IMR-90 (cell line): ENCODE results near the gene POFUT1. TPM values are rescaled to one million over a fixed set of nuclear protein-coding genes. Genes with fewer than 3 reads are reported as not detected.
A peak's percentile ranks its signal among the peaks of the same experiment; 100 is the strongest.

Experiments used
- ATAC-seq: fragments of 200-7000 bp; cut with Tn5 transposase; 2 replicates; pipeline ENCODE4 v1.9.1; 2020; ENCODE audit warnings: low read depth, mild to moderate bottlenecking, moderate library complexity
- BruUV-seq: library from RNA; stranded (reverse); fragments of 400-500 nt; replicated peaks from 2 replicates; lab custom pipeline; 2021; lab: Mats Ljungman, UMichigan
- CTCF ChIA-PET: fragments of 300-600 bp; formaldehyde crosslinking; extraction: SDS; loops from one replicate; lab custom pipeline; 2021; ENCODE audit warnings: antibody characterized with exemption; lab: Yijun Ruan, JAX
- POLR2A ChIA-PET: fragments of 300-600 bp; sonication (Branson Sonifier 250); formaldehyde crosslinking; loops from one replicate; lab custom pipeline; 2022; ENCODE audit warnings: antibody characterized with exemption; ENCODE audit not compliant: unreplicated experiment; lab: Charles Lee
- DNase-seq: peaks from one replicate; pipeline ENCODE4 v3.0.0; 2013
- H2AFZ ChIP-seq: replicated peaks from 2 replicates; pipeline ENCODE3; 2013; ENCODE audit warnings: low read length, mild to moderate bottlenecking; ENCODE audit not compliant: poor library complexity
- H2AK5ac ChIP-seq: 2 replicates; pipeline ENCODE4 v1.6.1; 2013; ENCODE audit warnings: low read depth, low read length, inconsistent platforms
- H2AK9ac ChIP-seq: replicated peaks from 2 replicates; pipeline ENCODE3; 2013; ENCODE audit warnings: mild to moderate bottlenecking, low read depth, low read length, moderate library complexity; ENCODE audit not compliant: poor library complexity
- H2BK120ac ChIP-seq: 2 replicates; pipeline ENCODE4 v1.6.1; 2013; ENCODE audit warnings: low read depth, low read length, inconsistent platforms
- H2BK15ac ChIP-seq: 3 replicates; pipeline ENCODE4 v1.6.1; 2013; ENCODE audit warnings: low read depth, low read length, inconsistent platforms
- H2BK20ac ChIP-seq: 2 replicates; pipeline ENCODE4 v1.6.1; 2013; ENCODE audit warnings: low read depth, mild to moderate bottlenecking, inconsistent platforms, low read length, moderate library complexity
- H2BK5ac ChIP-seq: 2 replicates; pipeline ENCODE4 v1.6.1; 2013; ENCODE audit warnings: mild to moderate bottlenecking, low read depth, low read length, inconsistent platforms; ENCODE audit not compliant: poor library complexity, severe bottlenecking
- H3K14ac ChIP-seq: replicated peaks from 2 replicates; pipeline ENCODE4 v1.6.1; 2013; ENCODE audit warnings: low read depth, low read length, inconsistent platforms
- H3K18ac ChIP-seq: 2 replicates; pipeline ENCODE4 v1.6.1; 2013; ENCODE audit warnings: low read depth, low read length, control low read depth
- H3K23ac ChIP-seq: 2 replicates; pipeline ENCODE4 v1.6.1; 2013; ENCODE audit warnings: low read depth, low read length, inconsistent platforms
- H3K27ac ChIP-seq: 2 replicates; pipeline ENCODE4 v1.5.1; 2013; ENCODE audit warnings: mild to moderate bottlenecking, control low read depth, low read length; ENCODE audit not compliant: insufficient read depth
- H3K27me3 ChIP-seq: 2 replicates; pipeline ENCODE4 v1.6.1; 2013; ENCODE audit warnings: low read length; ENCODE audit not compliant: control insufficient read depth, insufficient read depth
- H3K36me3 ChIP-seq: 2 replicates; pipeline ENCODE4 v1.6.1; 2013; ENCODE audit warnings: low read length, mixed read lengths; ENCODE audit not compliant: control insufficient read depth, insufficient read depth
- H3K4ac ChIP-seq: 2 replicates; pipeline ENCODE4 v1.6.1; 2013; ENCODE audit warnings: low read depth, low read length, inconsistent platforms
- H3K4me1 ChIP-seq: 2 replicates; pipeline ENCODE4 v1.6.1; 2013; ENCODE audit warnings: low read length, mixed read lengths; ENCODE audit not compliant: control insufficient read depth, insufficient read depth
- H3K4me2 ChIP-seq: 2 replicates; pipeline ENCODE4 v1.6.1; 2013; ENCODE audit warnings: low read depth, mild to moderate bottlenecking, control low read depth, low read length, moderate library complexity
- H3K4me3 ChIP-seq: 2 replicates; pipeline ENCODE4 v1.5.1; 2013; ENCODE audit warnings: low read depth, mild to moderate bottlenecking, control low read depth, low read length, moderate library complexity; ENCODE audit not compliant: insufficient read depth
- H3K56ac ChIP-seq: 2 replicates; pipeline ENCODE4 v1.6.1; 2013; ENCODE audit warnings: low read length, inconsistent platforms; ENCODE audit not compliant: insufficient read depth; ENCODE audit errors: extremely low read depth
- H3K79me1 ChIP-seq, 2 experiments: 2 replicates each; pipeline ENCODE4 v1.6.1; 2013; ENCODE audit warnings: low read length in 2 of 2, inconsistent platforms in 1 of 2, low read depth in 1 of 2
- H3K9ac ChIP-seq: 2 replicates; pipeline ENCODE4 v1.6.1; 2013; ENCODE audit warnings: low read depth, low read length, control low read depth
- H3K9me1 ChIP-seq: 2 replicates; pipeline ENCODE4 v1.6.1; 2013; ENCODE audit warnings: low read length, inconsistent platforms; ENCODE audit not compliant: insufficient read depth
- H3K9me3 ChIP-seq: 2 replicates; pipeline ENCODE4 v1.6.1; 2013; ENCODE audit warnings: low read length; ENCODE audit not compliant: control insufficient read depth, insufficient read depth
- H4K20me1 ChIP-seq: 2 replicates; pipeline ENCODE4 v1.6.1; 2013; ENCODE audit warnings: low read length, inconsistent platforms; ENCODE audit not compliant: insufficient read depth
- H4K5ac ChIP-seq: 2 replicates; pipeline ENCODE4 v1.6.1; 2013; ENCODE audit warnings: mild to moderate bottlenecking, low read depth, low read length, control low read depth
- H4K8ac ChIP-seq, 2 experiments: 2 replicates each; pipeline ENCODE4 v1.6.1; 2013; ENCODE audit warnings: low read depth in 2 of 2, low read length in 2 of 2, control low read depth in 1 of 2, inconsistent platforms in 1 of 2
- H4K91ac ChIP-seq: 2 replicates; pipeline ENCODE4 v1.6.1; 2013; ENCODE audit warnings: low read depth, low read length, inconsistent platforms; ENCODE audit not compliant: insufficient read depth
- BHLHE40 ChIP-seq: fragments of 150-350 bp; IDR thresholded peaks from 2 replicates; pipeline ENCODE4 v1.6.1; 2016; ENCODE audit warnings: mild to moderate bottlenecking, low read depth, low read length
- CEBPB ChIP-seq: IDR thresholded peaks from 2 replicates; pipeline ENCODE4 v1.6.1; 2012; ENCODE audit warnings: low read depth, low read length, improper control_type of control experiment
- CHD1 ChIP-seq: IDR thresholded peaks from 2 replicates; pipeline ENCODE4 v1.6.1; 2012; ENCODE audit warnings: low read depth, low read length, improper control_type of control experiment
- CTCF ChIP-seq: conservative IDR thresholded peaks from 2 replicates; pipeline ENCODE4 v1.5.1; 2012; ENCODE audit warnings: mild to moderate bottlenecking, low read depth, low read length, improper control_type of control experiment
- FOS ChIP-seq: fragments of 150-350 bp; IDR thresholded peaks from 2 replicates; pipeline ENCODE4 v1.6.1; 2016; ENCODE audit warnings: low read depth, low read length
- MAFK ChIP-seq: IDR thresholded peaks from 2 replicates; pipeline ENCODE4 v1.6.1; 2012; ENCODE audit warnings: low read depth, low read length, improper control_type of control experiment
- MAZ ChIP-seq: IDR thresholded peaks from 2 replicates; pipeline ENCODE4 v1.6.1; 2012; ENCODE audit warnings: low read depth, mild to moderate bottlenecking, low read length, improper control_type of control experiment, moderate library complexity, borderline replicate concordance
- MXI1 ChIP-seq: IDR thresholded peaks from 2 replicates; pipeline ENCODE4 v1.6.1; 2012; ENCODE audit warnings: low read depth, mild to moderate bottlenecking, low read length, moderate library complexity, borderline replicate concordance
- NFE2L2 ChIP-seq: fragments of 150-350 bp; IDR thresholded peaks from 2 replicates; pipeline ENCODE4 v1.6.1; 2016; ENCODE audit warnings: low read depth, mild to moderate bottlenecking, low read length
- POLR2A ChIP-seq: IDR thresholded peaks from 2 replicates; pipeline ENCODE4 v1.6.1; 2012; ENCODE audit warnings: mild to moderate bottlenecking, low read depth, low read length
- RAD21 ChIP-seq: IDR thresholded peaks from 2 replicates; pipeline ENCODE4 v1.6.1; 2012; ENCODE audit warnings: low read length, improper control_type of control experiment
- RFX5 ChIP-seq: IDR thresholded peaks from 2 replicates; pipeline ENCODE4 v1.8.0; 2012; ENCODE audit warnings: low read depth, mild to moderate bottlenecking, low read length, moderate library complexity
- SMC3 ChIP-seq: fragments of 150-350 bp; IDR thresholded peaks from 2 replicates; pipeline ENCODE4 v1.6.1; 2016; ENCODE audit warnings: low read depth, mild to moderate bottlenecking, antibody characterized with exemption, low read length, moderate library complexity
- USF2 ChIP-seq: fragments of 150-350 bp; IDR thresholded peaks from 2 replicates; pipeline ENCODE4 v1.6.1; 2017; ENCODE audit warnings: mild to moderate bottlenecking, antibody characterized with exemption, low read length, low read depth
- WGBS, 2 experiments: methylation state at CpG; one replicate each; pipeline versions ENCODE4 v1.1.5 to v1.1.7; 2013; ENCODE audit warnings: missing lambda C conversion rate in 2 of 2; ENCODE audit not compliant: insufficient read length in 1 of 2; ENCODE audit errors: extremely low coverage in 2 of 2; 5-methylcytosine and 5-hydroxymethylcytosine counted together
- dilution Hi-C: fragments of 300-500 bp; cut with HindIII; formaldehyde crosslinking; loops from one replicate; pipeline ENCODE4 v1.14.3; 2018; ENCODE audit warnings: low sequenced_read_pairs; ENCODE audit not compliant: unreplicated experiment
- in situ Hi-C: fragments of 300-500 bp; cut with MboI; formaldehyde crosslinking; loops from 3 replicates; pipeline ENCODE4 v1.14.3; 2019; ENCODE audit warnings: low sequenced_read_pairs, inconsistent platforms, mixed read lengths
- intact Hi-C: fragments of 100-400 bp; cut with micrococcal nuclease; formaldehyde crosslinking; loops from 2 replicates; pipeline ENCODE4 v1.10.0; 2022
- polyA plus RNA-seq, 3 experiments: library from polyadenylated mRNA; depleted of rRNA; stranded (reverse); fragments of >200 nt; gene quantifications; 2 replicates each; pipeline ENCODE4 v1.2.3, GENCODE V29; 2012; ENCODE audit warnings: low replicate concordance in 1 of 3
- total RNA-seq: library from RNA; depleted of rRNA; stranded (reverse); fragments of >200 nt; gene quantifications from 2 replicates; pipeline ENCODE4 v1.2.3, GENCODE V29; 2012

POFUT1 gene
- total and polyA plus RNA-seq, 2 of the 4 experiments (the other 2 are of a cell fraction) = 25.5 to 41.1 TPM

- TF ChIP-seq CHD1 (no peak), SMC3 (no peak), RFX5 (no peak), POLR2A (peak; percentile 80), FOS (no peak), MAZ (peak; percentile 55; the same call in 1 of the 2 replicates)
These were observed at the start of gene POFUT1, which contains the start of gene PLAGL2 (continued) for GRCh38 chr20:32207626-32208498.

GRCh38 chr20:32158351-32158750 lies 49.3 kb upstream of the POFUT1 start:
- intact Hi-C loops (no loop called here), in situ Hi-C loops (no loop called here), dilution Hi-C loops (no loop called here)
- no peak overlapping the region for H4K8ac ChIP-seq
- no peak overlapping the region for H2AFZ ChIP-seq
- H3K9ac ChIP-seq = no peak overlapping the region
- no peak overlapping the region for H2AK9ac ChIP-seq
- no peak overlapping the region for H4K91ac ChIP-seq
- H3K18ac ChIP-seq = no peak overlapping the region
- H3K56ac ChIP-seq = no peak overlapping the region
- ChIA-PET POLR2A (no interaction called here), CTCF (no interaction called here)
- peaks cover 0 to 16% of the 10 kb centered on the region in 2 experiments; a peak in 2 of 4 replicates for H3K79me1 ChIP-seq
- no peak overlapping the region for H2BK5ac ChIP-seq
- peaks cover 6% of the 10 kb centered on the region for H4K20me1 ChIP-seq
- H4K5ac ChIP-seq = no peak overlapping the region
- peaks cover 7% of the 10 kb centered on the region; the same call in 1 of the 2 replicates for H3K4me1 ChIP-seq
- no peak overlapping the region for H2AK5ac ChIP-seq
- H3K4ac ChIP-seq = no peak overlapping the region
- peaks cover 21% of the 10 kb centered on the region; the same call in 1 of the 2 replicates for H3K9me1 ChIP-seq
- no TSS peak for BruUV-seq
- H3K4me2 ChIP-seq = no peak overlapping the region
- no peak for DNase-seq
- H3K9me3 ChIP-seq = no peaks in the 10 kb centered on the region
- H3K27ac ChIP-seq = no peak overlapping the region
- no peak overlapping the region for H2BK15ac ChIP-seq
- WGBS, 2 experiments = 98% methylated on average over 5 of the region's 11 CpGs; no CpG with 5 or more reads in 1 of the 2 experiments
- no peak overlapping the region for H3K14ac ChIP-seq
- H3K4me3 ChIP-seq = no peak overlapping the region
- no peaks in the 10 kb centered on the region for H3K27me3 ChIP-seq
- H2BK120ac ChIP-seq = no peak overlapping the region
- no peak for ATAC-seq
- H2BK20ac ChIP-seq = no peak overlapping the region
- no peak overlapping the region for H3K23ac ChIP-seq
- peaks cover 58% of the 10 kb centered on the region for H3K36me3 ChIP-seq
- no peak for TF ChIP-seq BHLHE40
- TF ChIP-seq FOS = no peak
- no peak for TF ChIP-seq CHD1
- TF ChIP-seq CTCF = no peak
- no peak for TF ChIP-seq RAD21
- no peak for TF ChIP-seq USF2
- TF ChIP-seq CEBPB = no peak
- TF ChIP-seq POLR2A = no peak
- no peak for TF ChIP-seq MAFK
- no peak for TF ChIP-seq MXI1
- no peak for TF ChIP-seq NFE2L2
